D341Med (cell line): ENCODE data around the gene ATP13A3.
"Not testable (repeated sequence)": the region's sequence is repeated elsewhere in the genome, so short reads cannot be mapped to it uniquely, and the experiment has no call there.

Experiments
- DNase-seq: peaks from one replicate; pipeline ENCODE4 v3.0.0; 2012; ENCODE audit warnings: low spot score

The ATP13A3 gene

DNA sequence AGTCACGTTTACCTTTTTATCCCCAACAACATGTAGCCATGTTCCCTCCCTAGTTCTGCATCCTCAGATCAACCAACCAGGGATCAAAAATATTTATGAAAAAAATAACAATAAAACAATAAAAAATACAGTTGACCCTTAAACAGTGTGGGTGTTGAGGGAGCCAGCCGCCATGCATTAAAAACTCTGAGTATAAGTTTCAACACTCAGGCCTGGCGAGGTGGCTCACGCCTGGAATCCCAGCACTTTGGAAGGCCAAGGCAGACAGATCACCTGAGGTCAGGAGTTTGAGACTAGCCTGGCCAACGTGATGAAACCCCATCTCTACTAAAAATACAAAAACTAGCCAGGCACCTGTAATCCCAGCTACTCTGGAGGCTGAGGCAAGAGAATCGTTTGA is 12.7 kb upstream of the ATP13A3 start:
- DNase-seq = not testable (repeated sequence)

DNA sequence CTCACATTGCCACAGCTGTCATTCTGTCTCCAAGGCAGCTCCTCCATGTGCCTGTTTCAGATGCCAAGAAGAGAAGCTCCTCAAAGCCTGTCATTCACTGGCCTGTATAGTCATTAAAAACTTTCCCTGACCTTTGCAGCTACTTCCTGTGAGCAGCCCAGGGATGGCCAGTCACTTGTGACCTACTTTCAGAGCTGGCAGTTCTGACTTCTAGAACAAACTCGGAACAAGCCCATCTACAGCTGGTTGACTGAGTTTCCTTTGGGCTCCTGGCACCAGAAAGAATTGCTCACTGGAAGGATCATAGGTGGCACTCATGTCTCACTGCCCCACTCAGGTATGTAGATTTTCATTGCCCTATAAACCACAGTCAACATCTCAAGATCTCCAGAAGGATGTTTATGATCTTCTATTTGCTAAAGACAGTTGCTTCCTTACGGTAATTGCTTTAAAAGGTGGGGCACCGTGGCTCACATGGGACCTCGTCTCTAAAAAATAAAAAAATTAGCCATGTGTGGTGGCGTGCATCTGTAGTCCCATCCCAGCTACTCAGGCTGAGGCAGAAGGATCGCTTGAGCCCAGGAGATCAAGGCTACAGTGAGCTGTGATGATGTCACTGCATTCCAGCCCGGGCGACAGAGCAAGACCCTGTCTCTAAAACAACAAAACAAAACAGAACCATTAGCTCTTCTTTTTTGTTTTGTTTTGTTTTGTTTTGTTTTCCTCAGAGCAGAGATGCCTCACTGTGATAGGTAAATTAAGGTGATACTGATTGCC is 11.2 kb upstream of the ATP13A3 start:
- no peak for DNase-seq

DNA sequence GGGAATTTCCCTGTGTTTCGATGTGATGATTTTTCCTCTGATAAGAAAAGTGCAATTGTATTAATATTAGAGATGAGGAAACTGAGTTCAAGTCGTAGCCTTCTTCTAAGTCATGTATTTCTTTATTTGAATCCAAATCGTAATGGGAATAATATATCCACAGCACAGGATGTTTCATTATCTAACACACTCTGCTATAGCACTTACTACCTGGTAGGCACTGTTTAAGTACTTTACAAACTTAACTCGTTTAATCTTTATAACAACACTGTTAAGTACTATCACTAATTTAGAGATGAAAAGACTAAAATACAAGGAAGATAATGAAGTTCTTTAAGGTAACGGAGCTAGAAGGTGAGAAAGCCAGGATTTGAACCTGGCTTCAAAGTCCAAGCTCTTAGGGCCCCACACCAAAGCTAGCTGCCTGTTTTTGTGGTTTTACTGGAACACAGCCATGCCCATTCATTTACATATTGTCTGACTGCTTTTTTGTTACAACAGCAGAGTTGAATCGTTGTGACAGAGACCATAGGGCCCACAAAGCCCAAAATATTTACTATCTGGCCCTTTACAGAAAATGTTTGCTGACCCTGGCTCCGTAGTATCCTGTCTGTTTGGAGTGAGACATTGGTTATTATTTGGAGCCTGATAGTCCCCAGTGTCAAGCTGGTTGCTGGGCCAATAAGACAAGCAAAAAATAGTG is 9.6 kb upstream of the ATP13A3 start:
- no peak for DNase-seq

DNA sequence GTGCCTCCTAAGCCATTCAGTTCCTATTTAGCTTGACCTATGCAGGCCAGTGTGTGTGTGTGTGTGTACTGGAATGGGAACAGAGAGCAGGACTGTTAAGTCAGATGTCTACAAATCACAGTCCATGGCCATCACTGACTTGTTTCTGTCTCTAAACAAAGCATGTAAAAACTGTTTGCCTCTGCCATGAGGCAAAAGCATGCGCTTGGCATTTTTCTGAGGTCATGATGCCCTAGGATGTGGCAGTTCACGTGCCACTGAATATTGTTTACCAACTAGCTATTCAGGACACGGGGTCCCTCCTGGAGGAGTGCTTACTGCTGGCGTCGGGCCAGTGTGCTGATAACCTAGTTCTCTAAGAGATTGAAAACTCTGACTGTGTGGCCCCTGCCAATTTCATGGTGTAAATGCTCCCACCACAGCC is 8.2 kb upstream of the ATP13A3 start:
- DNase-seq = no peak

DNA sequence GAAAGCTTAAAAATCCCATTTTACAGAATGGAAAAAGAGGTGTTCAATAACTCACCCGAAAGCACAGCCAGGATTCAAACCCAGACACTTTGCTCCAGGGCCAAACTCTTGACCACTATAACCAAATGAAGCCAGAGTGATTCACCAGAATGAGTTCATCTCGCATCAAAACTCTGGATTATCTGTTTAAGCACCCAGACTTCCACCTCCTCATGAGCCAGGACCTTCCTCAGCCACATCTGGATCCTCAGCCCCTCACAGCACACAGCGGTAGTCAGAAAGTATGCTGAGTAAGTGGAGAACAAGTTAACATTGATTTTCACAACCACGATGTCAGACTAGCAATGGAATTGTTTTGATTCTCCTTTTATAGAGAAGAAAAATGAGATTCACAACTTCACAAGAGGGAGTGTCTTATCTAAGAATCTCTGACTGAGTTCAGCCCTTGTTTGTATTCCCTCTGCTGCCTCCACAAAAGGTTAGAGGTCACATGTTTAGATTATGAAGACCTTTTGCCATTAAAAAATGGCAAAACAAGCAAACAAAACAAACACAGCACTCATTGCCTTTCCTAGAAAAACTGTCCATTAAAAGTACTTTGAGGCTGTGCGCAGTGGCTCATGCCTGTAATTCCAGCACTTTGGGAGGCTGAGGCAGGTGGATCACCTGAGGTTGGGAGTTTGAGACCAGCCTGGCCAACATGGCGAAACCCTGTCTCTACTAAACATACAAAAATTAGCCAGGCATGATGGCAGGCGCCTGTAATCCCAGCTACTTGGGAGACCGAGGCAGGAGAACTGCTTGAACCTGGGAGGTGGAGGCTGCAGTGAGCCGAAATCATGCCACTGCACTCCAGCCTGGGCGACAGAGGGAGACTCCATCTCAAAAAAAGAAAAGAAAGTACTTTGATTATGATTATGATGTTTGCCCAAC is 7.5 kb upstream of the ATP13A3 start:
- DNase-seq = not testable (repeated sequence)

DNA sequence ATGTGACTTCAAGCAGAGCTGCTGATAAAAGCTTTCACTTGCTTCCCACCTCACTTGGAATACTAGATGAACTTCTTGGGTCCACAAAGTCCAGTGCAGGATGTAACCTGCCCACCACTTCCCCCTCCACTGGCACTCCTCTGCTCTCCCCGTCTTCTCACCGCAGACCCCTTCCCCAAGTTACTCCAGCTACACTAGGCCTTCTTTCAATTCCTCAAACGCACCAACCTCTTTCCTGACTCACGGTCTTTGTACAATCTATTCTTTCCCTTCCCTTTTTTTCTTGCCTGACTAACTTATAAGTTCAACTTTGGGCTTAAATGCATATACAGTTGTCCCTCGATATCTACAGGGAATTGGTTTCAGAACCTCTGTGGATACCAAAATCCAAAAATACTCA is 5.2 kb upstream of the ATP13A3 start:
- DNase-seq = no peak

DNA sequence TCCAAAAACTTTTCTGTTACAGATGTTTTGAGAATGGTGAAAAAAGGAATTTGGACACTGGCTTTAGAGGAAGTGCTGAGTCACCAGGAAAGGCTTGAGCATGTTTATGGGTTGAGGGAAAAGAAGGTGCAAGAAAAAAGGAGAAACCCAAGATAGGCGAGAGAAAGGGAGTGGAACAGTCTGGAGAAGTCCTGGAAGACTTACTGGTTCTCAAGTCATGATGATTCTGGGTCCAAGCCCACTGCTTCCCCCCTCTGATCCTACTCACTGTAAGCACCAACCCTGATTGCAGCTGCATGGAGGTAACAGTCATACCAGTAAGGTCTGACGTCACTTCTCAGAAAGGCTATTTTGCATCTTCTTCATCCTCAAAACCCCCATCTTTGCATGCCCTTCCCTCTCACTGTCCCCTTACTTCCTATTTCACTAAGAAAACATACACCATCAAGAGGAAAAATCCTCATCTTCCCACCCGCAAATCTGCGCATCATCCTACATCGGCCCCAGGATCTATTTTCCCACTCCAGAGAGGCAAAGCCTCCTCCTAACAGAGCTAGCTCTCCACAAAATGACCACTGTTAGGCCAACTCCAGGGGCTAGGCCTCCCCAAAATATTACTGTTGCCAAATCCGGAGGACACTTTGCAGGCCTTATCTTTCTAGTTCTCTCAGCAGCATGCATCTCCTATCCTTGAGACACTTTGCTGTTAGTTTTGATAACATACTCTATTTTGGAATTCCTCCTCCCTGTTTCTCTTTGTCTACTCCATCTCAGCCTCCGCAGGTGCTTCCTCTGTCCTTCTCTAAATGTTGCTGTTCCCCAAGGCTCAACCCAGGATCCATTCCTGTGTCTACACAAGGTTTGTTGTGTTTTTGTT is 3.2 kb upstream of the ATP13A3 start:
- no peak for DNase-seq

DNA sequence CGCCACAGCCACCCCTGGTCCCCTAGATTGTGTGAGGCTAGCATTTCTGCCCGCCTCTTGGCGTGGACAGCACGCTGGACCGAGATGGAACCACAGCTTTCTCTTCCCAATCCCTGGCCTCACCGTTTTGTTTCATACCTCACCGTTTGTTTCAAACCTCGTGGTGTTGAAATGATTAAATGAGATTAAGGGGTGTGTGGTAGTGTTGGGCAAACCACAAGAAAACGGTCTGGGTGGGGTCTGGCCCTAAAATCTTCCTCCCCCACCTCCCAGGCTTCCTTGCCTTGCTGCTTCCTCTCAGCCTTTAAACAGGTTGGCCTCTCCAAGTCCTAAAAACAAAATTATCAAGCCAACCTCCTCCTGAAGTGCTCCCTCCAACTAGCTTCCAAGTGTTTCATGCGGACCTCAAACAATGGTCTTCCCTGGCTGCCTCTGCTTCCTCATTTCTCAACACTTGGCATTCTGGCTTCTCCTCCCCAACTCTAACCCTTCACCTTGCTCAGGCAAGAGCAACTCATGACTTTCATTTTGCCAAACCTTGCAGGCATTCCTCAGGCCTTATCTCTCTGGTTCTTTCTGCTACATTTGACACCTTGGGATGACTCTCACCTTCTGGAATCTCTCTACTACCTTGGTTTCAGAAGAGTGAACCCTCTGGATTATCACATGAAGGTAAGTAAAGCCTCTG is 1.4 kb upstream of the ATP13A3 start:
- DNase-seq = no peak

DNA sequence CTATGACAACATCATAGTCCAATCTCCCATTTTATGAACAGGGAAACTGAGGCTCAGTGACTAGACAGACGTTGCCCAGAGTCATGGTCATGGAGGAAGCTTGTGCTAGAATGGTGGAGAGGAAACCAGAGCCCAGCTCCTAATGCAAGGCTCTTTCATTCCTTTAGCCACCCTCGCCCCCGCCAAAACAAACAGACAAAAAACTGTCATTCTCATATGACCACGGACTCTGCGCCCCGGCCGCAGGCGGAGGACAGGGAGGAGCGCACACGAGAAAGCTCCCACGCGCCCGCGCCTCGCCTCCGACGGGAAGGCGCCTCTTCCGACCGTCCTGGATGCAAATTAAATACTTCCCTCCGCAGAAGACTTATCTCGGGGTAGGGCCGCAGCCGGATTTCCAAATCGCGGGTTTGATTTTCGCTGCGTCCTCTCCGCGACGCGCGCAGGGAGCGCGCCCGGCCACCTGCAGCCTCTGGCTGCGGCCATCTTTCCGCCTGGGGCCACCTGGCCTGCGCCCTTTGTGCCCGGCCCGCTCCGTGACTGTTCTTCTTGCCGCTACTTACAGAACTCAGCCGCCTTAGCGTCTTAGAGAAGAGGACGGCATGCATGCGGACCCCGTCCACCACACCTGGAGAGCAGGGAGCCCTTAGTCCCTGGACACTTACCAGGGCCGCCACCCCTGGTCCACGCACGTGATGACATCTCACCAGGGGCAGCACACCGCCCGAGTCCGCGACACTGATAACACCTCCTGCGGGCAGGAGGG is 670 bp upstream of the ATP13A3 start:
- peak; percentile 36 for DNase-seq

DNA sequence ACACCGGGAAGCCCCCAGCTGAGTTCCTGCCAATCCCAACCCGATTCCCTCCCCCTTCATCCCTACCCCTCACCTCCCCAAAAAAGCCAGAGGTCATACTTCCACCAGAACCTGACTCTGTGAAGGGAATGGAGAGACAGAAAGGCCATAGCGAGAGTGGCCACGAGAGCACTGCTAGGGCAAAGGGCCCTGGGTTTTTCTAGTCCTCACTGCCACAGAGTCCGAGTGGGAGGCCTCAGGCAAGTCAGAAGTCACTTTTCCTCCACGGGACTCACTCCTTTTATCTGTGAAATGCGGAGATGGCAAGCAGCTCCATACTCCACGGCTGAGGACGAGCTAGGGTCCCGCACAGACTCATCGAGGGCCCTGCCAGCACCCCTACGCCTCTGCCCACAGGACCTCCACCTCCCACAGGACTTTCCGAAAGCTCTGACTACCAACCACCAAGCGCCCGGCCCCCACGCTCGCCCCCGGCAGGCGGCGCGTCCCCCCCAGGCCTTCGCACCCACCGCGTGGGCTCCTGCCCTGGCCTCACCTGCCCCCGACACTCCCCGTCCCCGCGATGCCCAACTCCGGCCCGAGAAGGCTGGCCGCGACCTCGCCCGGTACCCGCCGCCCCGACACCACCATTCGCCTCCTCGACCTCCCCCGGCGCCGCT is 792 bp downstream of the ATP13A3 start:
- DNase-seq = peak; percentile 71

DNA sequence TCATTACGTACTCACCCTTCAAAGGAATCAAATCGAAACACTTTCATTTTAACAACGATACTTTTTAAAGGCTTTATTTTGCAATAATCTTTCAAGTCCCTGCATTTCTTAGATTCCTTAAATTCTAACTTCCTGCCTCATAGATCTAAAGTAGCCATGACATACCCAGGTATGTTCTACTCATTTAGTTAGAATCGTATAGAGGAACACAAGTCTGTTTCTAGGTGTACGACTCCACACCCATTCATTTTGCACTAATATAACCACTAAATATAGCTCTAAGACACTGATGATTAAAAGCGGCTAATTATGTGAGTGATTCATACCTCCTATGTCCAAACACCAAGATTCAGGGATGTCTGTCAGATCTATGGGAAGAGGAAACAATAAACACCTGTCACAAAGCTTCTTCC is 1.3 kb downstream of the ATP13A3 start:
- no peak for DNase-seq

DNA sequence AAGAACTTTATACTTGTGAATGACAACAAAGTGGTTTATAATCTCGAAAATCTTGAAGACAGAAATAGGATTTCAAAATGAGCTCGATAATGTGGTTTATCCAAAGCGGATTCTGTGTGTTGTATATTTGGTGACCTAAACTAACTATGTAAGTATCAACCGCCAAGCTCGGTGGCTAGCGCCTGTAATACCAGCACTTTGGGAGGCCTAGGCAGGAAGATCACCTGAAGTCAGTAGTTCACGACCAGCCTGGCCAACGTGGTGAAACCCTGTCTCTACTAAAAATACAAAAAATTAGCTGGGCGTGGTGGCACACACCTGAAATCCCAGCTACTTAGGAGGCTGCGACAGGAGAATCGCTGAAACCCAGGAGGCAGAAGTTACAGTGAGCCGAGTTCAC is 2.2 kb downstream of the ATP13A3 start:
- no peak for DNase-seq

DNA sequence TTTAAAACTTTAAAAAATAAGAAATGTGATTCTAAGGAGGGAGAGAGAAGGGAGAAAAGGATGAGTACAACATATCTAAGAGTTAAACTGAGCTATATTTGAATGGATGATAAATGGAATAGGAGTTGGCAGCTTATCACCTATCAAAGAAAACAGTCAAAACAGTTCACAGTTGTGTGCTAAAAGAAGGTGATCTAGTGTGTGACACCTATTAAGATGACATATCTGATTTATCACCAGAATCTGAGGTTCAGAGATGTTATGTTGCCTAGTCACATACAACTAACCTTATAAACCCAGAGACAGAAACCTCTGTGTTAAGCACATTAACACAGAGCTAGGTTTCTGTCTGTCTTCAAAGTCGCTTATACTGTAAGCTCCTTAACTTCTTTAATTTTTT is 3.0 kb downstream of the ATP13A3 start:
- DNase-seq = no peak

DNA sequence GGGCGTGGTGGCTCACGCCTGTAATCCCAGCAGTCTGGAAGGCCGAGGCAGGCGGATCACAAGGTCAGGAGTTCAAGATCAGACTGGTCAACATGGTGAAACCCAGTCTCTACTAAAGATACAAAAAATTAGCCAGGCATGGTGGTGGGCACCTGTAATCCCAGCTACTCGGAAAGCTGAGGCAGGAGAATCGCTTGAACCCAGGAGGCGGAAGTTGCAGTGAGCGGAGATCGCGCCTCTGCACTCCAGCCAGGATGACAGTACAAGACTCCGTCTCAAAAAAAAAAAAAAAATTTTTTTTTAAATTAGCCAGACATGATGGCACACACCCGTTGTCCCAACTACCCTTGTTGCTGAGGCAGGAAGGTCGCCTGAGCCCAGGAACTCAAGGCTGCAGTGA is 4.0 kb downstream of the ATP13A3 start:
- DNase-seq = not testable (repeated sequence)

DNA sequence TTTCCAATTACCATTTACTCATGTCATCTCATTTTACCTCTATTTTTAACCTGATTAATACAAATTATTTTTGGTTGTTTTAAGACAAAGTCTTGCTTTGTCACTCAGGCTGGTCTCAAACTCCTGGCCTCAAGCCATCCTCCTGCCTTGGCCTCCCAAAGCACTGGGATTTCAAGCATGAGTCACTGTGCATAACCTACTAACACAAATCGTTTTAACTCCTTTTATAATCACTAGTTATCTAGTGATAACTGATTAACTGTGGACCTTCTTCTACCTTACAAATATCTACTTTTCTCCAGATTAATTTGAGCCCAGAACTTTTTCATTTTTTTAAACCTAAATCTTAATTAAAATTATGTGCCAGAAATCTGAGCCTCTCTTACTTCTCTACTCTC is 4.6 kb downstream of the ATP13A3 start:
- no peak for DNase-seq

DNA sequence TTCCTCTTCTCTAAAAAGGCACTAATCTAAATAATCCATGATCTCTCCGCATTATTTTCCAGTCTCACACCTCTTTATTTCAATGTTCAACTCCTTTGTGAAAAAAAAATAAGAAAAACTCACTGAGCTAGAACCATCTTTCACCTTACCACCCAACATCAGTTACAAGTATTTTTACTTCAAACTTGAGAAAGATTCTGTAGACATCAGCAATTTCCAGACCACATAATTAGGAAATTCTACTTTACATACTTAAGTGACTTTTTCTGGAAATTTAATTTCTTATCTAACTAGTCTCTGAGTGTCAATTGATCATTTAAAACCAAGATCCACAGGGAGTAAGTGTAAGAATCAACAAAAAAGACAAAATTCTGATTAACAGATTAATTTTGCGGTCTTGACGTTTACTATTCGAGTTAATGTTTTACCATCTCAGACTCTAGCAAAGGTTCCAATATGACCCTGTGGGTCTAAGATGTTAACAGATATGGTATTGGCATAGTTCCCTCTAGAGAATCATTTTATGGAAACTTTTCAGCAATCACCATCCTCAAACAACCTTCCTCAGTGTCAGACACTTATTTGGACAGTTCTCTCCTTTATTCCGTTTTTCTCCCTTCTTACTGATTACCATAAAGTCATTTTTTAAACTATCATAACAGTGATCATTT is 5.1 kb downstream of the ATP13A3 start:
- no peak for DNase-seq

DNA sequence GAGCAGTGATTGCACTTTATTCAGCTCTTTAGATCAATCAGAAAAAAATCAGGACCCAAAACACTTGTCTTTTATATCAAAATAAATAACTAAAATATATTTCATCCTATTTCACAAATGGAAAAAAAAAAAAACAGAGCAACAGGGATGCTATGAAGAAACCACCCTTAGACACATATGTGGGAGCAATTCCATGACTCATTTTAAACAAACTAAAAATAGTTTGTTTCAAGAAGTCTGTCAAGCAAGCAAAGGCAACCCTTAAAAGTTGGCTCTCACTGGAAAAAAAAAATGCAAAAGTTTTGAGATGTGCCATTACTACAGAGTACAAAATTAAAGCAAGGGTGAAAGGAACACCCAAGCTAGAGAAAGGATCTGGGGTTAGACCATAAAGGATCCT is 5.7 kb downstream of the ATP13A3 start:
- no peak for DNase-seq

DNA sequence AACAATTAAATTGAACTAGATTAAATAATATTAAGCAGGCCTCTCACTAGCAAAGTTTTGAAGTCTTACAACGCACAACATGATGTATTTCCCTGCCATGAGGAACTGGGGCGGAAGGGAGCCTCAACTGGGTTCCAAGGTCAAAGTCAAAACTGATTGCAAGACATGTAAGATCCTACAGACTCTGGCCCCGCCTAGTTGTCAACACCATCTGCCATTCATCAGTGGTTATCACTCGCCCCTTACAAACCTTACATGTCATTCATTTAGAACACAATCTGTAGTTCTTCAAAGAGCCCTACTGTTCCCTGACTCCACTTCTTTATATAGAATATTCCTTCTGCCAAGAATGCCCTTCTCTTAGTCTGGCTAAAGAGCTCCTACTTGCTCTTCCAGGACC is 10.0 kb downstream of the ATP13A3 start:
- DNase-seq = no peak

DNA sequence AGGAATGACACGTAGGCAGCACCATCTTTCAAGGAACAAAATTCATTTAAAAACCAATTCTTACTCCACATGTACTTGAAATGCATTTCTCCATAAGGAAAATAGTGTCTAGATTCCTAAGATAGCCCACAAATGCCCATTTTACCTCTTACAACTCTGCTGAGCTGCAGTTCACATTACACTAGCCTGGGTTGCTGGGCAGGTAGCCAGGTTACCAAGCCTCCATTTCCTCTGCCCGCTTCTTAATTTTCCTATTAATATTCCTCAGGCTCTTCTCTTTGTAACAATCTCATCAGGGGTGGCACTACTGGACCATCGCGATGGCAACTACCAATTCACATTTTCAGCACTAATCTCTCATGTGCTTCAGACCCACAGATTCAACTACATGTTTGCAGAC is 10.8 kb downstream of the ATP13A3 start:
- DNase-seq = no peak
